ENCODE results near the gene CDC26.
A peak's percentile ranks its signal among the peaks of the same experiment; 100 is the strongest.
"Not testable (repeated sequence)": the region's sequence is repeated elsewhere in the genome, so short reads cannot be mapped to it uniquely, and the experiment has no call there.

Gene CDC26

DNA sequence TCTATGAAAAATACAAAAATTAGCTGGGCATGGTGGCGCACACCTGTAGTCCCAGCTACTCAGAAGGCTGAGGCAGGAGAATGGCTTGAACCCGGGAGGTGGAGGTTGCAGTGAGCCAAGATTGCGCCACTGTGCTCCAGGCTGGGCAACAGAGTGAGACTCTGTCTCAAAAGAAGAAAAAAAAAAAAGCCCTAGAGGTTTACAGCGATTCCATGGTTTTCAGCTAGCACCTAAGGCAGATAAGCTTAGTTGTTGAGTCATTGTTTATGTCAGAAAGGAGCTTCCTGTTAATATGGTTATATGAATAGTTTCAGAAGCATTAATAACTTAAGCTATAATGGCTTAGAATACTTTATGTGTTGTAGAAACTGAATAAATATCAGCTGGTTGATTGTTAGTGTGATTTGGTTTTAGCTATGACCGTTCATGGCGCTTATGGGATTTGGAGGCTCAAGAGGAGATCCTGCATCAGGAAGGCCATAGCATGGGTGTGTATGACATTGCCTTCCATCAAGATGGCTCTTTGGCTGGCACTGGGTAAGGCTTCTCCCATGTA is 14.8 kb upstream of the CDC26 start:
- DNase-seq = no peak

DNA sequence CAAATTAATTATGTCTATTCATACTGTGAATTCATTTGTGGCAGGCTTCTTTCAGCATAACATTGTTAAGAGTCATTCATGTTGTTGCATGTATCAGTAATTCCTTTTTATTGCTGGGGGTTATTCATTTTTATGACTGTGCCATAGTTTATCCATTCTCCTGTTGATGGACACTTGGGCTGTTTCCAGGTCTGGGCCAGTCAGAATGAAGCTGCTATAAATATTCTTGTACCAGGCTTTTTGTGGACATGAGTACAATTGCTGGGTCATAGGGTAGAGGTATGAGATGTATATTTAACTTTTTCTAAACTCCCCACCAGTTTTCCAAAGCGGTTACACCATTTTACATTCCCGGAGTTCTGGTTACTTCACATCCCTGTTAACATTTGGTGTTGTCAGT is 13.7 kb upstream of the CDC26 start:
- no peak for DNase-seq

DNA sequence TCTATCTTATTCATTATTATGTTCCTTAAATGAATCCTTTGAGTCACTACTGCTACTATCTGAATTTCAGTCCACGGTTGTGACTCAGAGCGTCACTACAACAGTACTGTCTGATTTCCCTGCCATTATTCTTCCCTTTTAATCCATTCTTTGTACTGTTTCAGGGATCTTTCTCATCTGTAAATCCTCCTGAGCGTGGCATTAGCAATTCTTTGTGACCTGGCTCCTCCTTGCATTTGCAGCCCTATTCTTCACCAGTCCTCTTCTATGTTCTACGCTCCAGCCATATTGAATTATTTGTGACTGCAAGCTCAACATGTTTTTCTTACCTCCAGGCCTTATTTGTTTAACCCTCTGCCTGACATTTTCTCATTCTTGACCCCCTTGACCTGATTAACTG is 6.0 kb upstream of the CDC26 start:
- DNase-seq = no peak

DNA sequence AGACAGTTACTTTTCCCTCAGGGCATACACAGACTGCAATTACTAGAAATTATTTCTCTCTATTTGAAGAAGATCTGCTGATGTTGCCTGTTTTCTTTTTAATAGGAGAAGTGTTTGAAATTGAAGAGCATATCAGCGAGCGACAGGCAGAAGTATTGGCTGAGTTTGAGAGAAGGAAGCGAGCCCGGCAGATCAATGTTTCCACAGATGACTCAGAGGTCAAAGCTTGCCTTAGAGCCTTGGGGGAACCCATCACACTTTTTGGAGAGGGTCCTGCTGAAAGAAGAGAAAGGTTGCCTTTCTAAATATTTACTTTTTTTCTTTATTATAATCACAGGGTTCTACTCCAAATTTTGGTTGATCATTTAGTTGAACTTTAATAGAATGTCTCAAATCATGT is 3.5 kb upstream of the CDC26 start:
- no peak for DNase-seq

DNA sequence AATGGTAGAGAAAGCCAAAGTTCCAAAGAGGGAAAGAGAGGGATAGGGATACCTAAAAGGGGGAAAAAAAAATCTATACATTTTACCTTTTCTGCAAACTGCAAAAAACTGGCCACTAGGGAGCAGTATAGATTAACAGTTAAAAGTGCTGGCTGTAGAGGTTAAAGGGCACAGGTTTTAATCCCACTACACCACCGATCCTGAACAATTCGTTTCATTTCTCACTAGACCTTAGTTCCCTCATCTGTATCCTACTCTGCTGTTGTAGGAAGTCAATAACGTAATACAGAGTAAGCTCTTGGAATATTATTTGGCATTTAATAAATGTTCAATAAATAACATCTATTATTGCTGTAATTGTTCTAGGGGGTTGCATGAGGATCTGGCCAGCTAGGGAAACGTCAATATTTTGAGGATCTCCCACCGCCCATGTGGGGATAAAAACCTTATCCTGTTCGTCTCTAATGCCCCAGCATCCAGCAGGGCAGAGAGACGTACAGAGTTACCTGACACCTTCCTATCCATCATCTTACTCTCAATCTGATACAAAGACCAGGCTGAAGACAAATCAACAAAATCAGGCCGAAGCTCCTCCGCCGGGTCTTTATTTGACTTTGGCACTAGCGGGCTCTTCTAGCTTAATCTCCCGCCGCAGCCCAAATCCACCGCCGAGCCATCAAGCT is 757 bp downstream of the CDC26 start:
- DNase-seq = peak; percentile 84

DNA sequence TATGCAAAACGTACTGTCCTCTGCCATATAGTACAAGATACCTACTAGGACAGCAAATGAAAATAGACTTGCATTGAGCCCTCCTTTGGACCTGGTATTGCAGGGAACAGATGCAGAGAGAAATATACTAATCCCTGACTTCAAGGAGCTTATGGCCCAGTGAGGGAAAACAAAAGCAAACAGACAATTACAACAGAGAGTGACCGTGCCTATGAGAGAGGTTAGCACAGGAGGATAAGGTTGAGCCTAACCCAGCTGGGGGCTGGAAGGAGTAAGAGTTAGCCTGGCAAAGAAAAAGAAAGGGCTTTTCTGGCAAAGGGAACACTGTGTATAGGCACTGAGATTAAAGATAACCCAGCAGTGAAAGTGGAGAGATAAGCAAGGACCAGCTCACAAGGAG is 5.5 kb downstream of the CDC26 start:
- DNase-seq = no peak

DNA sequence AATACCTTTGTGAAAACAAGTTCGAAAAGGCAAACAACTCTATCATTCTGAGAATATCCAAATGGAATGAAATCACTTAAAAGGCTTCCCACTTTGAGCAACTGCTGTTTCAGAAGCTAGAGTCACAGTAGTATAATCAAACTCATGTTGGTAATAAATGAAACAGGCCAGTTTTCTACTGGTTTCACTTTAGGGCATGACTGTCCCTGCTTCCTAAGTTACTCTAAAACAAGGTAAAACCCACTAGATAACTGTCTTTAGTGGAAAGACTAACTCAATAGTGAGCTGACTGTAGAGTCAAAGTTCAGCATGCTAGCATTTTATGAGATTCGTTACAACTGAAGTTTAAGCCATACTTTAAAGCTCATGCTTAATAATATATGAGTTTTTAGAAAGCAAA is 6.0 kb downstream of the CDC26 start:
- no peak for DNase-seq

DNA sequence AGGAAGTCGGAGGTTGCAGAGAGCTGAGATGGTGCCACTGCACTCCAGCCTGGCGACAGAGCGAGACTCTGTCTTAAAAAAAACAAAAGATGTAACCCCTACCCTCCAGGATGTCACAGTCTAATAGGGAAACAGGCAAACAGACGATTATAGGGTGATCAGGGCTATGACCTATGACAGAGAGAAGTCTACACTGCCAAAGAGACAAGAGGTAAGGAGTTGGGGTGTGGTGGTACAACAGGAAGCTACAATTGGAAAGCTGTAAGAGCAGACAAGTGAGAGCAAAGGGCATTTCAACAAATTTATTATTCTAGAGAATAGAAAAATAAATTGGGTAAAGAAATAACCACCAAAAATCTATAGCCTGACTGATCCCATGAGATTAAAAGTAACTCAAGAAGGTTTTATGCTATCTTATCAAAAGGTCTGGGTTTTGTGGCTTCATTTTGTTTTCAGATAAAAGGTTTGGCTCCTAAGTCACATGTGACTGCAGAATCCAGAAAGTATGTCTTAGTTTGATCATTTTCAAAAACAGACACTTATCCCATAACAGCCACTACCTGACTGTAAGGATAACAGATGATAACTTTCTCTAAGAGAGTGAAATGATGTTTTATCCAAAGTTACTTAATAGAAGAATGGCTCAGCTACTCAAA is 7.3 kb downstream of the CDC26 start:
- no peak for DNase-seq

DNA sequence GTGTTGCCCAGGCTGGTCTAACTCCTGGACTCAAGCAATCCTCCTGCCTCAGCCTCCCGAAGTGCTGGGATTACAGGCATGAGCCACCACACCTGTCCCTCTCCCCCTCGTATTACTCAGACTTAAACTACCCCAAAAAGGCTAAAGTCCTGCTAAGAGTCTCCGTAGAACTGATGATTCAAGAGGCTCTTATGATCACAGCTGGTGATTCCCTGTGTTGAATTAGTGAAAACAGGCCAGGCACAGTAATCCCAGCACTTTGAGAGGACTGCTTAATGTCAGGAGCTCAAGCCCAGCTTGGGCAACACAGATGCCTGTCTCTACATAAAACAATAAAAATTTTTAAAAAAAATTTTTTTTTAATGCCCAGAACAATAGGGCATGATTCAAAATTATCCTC is 9.2 kb downstream of the CDC26 start:
- no peak for DNase-seq

DNA sequence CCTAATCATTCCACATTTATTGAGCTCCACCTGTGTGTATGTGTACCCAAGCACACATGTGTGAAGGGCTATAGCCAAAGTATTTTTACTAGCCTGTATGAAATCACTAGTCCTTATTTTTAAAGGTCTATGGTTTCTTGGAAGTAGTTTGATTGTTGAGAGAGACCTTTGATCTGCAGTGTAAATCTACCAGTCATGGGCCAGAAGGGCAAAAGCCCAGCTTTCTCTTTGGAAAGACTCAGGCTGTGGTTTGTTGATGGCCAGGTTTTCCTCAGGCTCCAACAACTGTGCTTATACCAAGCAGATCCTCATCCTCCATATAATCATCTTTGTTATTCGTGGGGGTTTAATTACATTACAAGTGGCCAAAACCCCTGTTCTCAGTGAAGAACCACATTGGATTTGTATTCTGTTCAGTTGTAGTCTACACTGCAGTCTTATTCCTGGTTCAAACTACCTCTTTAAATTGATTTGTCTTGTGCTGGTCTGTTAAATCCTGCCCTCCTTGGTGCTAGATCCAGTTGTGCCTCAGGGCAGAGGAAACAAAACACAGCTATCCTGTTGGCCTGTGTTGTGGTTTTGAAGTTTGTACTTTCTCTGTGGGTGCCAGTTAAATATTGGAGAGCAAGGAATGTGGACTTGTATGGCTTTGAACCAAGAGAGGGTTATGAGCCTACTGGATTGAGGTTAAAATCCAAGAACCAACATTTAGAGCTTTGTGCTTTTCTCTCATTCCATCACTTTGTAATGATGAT is 13.3 kb downstream of the CDC26 start:
- DNase-seq = no peak

DNA sequence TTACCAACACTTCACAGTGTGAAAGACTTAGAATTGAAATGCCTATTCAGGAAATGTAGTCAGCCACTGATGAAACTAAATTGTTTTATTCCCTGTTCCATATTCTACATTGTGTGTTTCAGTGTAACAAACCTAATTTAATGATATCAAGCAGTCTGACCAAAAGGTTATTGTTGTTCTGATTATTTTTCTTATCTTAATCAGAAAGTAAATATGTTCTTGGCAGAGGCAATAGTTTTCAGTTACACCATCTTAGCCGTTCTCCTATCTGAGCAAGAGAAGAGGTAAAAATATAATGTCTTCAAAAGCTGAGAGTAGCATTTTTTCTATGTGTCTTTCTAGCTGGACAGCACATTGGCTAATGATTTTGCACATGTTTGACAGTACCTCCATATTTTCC is 17.1 kb downstream of the CDC26 start:
- no peak for DNase-seq

DNA sequence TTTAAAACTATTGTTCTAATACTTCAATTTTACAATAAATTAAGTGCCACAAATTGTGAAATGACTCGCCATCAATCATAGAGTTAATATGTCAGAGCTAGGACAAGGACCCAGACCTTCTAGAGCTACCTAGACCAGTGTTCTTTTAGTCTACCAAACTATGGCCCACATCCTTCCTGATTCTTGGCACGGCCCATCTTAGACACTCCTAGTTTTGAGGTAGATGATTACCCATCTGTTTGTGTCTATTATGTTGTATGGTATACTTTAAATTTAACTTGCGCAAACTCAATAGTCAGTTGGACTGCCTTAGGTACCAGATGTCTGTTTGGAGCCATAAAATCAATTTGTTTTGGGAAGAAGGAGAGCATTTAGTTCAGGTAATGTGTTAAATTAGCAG is 17.5 kb downstream of the CDC26 start:
- DNase-seq = no peak

DNA sequence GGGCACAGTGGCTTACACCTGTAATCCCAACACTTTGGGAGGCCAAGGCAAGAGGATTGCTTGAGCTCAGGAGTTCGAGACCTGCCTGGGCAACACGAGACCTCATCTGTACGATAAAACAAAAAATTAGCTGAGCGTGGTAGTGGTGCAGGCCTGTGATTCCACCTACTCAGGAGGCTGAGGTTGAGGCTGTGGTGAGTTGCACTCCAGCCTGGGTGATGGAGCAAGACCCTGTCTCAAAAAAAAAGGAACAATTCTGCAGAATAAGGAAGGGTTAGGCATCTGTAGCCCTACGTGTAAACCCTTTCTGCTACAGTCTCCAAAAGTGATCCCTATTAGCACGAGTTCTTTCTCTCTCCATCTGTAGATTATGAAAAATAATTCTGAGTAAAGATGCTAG is 19.9 kb downstream of the CDC26 start:
- peak; percentile 34 for DNase-seq

DNA sequence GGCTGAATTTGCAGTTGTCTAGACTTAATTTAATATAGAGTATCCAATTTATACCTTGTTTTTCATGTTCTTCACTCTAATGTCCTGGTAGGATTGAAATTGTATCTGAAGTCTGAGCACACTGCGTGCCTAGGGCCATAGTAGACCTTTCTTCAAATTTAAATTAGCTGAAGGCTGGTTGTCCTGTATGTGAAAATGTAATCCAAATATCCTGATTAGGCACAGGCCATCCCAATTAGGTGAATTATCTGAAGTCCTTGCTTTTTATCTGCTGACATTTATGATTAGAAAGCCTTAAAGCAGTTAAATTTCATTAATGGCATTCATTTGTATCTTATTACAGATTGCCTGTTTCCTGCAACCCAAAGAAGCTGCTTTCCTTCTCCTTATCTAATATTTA is 20.4 kb downstream of the CDC26 start:
- no peak for DNase-seq

DNA sequence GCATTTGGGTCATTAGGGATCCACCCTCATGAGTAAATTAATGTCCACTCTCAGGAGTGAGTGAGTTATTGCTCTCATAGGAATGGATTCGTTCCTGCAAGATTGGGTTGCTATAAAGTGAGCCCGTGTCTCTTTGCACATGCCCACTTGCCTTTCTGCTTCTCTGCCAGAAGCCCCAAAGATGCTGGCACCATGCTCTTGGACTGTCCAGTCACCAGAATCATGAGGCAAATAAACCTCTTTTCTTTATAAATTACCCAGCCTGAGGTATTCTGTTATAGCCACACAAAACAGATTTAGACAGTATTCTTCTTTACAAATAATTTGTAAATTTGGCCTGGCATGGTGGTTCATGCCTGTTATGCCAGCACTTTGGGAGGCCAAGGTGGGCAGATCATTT is 24.6 kb downstream of the CDC26 start:
- DNase-seq = no peak

DNA sequence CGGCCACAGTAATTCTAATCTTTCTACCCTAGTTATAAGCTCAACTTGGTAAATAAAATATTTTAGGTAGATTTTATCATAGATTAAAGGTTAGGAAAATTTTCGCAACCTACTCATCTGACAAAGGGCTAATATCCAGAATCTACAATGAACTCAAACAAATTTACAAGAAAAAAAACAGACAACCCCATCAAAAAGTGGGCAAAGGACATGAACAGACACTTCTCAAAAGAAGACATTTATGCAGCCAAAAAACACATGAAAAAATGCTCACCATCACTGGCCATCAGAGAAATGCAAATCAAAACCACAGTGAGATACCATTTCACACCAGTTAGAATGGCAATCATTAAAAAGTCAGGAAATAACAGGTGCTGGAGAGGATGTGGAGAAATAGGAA is 25.7 kb downstream of the CDC26 start:
- not testable (repeated sequence) for DNase-seq

DNA sequence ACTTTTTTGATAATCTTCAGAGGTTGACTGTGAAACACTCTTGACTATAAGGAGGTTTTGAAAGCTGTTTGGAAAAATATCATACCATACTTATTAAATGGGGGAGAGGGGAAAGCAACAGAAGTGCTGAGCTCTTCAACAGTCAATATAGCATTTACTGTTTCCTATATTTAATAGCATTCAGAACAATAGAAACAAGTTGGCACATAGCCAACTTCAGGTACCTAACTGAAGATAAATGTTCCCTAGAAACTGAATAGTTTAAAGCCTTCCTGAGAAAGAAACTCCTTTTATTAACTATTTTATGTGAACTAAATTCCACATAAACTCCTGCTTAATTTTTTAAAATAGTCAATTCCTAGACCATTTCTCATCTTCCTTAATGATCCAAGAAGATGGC is 27.7 kb downstream of the CDC26 start:
- no peak for DNase-seq

DNA sequence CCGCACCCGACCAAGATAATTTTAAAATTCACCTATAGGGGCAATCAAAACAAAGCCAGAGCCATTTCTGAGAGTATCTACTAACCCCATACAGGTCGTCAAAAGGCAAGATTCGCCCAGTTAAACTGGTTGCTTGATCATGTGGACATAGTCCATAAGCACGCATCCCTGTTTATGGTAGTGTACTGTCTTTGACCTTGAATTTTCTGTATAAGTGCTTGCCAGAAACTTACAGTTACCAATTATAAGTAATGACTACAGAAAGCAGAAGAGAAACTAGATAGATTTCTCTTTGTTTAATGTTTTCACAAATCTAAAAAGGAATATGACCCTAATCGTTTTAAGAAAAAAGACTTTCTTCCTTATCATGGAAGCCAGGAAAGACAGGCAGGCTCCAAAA is 28.4 kb downstream of the CDC26 start:
- no peak for DNase-seq

DNA sequence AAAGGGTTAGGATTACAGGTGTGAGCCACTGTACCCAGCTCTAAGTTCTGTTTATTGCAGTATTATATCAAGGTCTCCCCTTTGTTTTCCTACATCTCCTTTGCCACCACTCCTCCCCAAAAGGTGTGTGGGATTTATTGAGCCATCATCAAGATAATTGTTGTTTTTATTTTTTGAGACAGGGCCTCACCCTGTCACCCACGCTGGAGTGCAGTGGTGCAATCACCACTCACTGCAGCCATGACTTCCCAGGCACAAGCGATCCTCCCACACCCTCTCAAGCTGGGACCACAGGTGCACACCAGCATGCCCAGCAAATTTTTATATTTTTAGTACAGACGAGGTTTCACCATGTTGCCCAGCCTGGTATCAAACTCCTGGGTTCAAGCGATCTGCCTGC is 29.5 kb downstream of the CDC26 start:
- DNase-seq = no peak

DNA sequence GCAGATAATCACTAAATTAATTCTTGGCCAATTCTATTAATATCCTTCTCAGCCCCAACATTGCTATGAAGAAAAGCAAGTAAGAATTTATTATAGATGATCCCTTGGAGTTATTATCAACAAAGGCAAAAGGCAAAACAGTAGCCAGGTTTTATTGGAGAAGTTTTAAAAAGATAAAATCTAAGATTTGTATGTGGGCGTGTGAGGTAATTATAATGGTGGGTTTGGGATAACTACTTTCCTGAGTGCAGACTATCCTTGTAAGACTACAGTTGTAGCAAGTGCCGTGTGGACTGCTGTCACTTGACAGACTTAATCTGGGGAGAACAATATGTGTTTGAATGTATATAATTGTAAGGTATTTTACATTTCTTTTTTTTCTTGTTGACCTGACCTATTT is 30.8 kb downstream of the CDC26 start:
- no peak for DNase-seq

DNA sequence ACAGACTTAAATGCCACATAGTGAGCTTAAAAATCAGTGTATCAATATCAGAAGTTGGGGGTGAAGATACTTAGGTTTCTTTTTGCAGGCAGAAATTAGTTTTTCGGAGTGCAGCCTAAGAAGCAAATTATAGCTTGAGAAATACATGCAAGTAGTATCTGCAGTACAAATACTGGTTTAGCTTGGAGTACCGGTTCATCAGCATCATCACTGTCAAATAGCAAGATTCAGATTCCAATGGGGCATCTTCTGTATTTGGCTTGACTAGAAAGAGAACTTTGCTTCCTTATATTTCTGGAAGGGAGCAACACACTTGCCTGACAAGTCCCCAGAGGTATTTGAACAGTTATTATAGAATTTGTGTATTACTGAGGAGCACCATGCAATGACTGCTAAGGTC is 34.2 kb downstream of the CDC26 start:
- no peak for DNase-seq

DNA sequence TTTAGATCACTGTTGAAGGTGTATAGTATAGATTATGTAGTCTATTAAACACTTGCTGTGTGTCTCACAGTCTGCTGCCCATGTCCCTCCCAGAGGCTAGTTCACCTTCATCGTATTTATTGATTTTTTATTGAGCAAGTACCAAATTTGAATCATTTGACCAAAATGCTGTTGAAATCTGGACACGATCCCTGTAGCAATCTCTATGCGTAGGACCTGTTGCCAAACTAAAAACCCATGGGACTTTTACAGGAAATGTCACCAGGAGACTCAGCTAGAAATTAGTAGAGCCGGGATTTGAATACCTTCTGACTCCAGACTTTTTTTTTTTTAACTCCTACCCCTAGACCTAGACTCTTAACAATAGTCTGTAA is 36.5 kb downstream of the CDC26 start:
- DNase-seq = peak; percentile 23

DNA sequence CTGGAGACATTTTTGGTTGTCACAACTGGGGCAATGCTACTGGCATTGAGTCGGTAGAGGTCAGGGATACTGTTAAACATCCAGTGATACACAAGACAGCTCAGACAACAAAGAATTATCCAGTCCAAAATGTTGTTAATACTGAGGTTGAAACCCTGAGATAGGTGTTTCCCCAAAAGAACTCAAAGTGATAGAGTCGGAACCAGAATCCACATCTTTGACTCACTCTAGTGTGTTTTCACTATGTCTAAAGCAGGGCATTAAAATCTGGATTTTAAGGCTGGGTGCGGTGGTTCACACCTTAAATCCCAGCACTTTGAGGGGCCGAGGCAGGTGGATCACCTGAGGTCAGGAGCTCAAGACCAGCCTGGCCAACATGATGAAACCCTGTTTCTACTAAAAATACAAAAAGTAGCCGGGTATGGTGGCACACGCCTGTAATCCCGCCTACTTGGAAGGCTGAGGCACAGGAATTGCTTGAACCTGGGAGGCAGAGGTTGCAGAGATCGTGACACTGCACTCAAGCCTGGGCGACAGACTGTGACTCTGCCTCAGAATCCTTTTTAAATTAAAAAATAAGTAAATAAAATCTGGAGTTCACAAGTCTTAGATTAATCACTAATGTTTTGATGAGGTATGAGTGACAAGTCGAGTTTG is 37.0 kb downstream of the CDC26 start:
- no peak for DNase-seq

DNA sequence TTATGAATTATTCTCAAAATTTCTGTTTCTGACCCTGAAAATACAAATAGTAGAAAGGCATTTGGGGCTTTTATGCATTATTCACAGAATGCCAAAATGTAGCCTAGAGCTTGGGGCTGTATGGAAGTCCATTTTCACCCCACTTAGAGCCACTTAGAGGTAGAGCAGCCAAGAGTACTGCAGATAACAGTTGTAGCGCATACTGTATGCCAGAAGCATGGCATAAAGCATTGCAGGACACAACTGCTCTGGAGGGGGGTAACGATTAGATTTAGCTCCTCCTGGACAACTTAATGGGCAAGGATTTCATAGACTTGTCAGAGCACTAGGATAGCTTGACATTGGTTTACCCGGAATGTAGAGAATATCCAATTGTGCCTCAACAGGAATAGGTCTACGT is 38.3 kb downstream of the CDC26 start:
- no peak for DNase-seq
